H1 (cell line): ENCODE data around the gene TMIGD1. TPM values are rescaled to one million over a fixed set of nuclear protein-coding genes. Genes with fewer than 3 reads are reported as not detected.

ENCODE experiments used
- CHD7 ChIP-seq: fragments of 300-600 bp; sonication (generic); IDR thresholded peaks from 2 replicates; pipeline ENCODE4 v1.7.1; 2012; ENCODE audit warnings: low read length, moderate library complexity, mild to moderate bottlenecking, inconsistent platforms; ENCODE audit not compliant: insufficient replicate concordance
- polyA plus RNA-seq, 7 experiments: library from polyadenylated mRNA; depleted of rRNA in 3 of 7; stranded (reverse) in 5 of 7; unstranded in 2 of 7; fragments of >200 nt in 5 of 7; fragments of 200-250 nt in 2 of 7; gene quantifications; 1 replicate in 5 of 7; 2 replicates in 1 of 7; 4 replicates in 1 of 7; pipeline versions ENCODE4 v1.2.1 to v1.2.3, GENCODE V29; 2011 to 2013; ENCODE audit warnings: missing spikeins in 2 of 7, mixed read lengths in 2 of 7
- total RNA-seq: library from RNA; stranded (reverse); fragmentation: NEBNext Ultra II Directional; extraction: Animal tissue kit (Norgen Biotek cat#: 25700); gene quantifications from 2 replicates; pipeline ENCODE4 v1.2.1, GENCODE V29; 2021

Gene TMIGD1
- total and polyA plus RNA-seq, 2 of the 8 experiments (the other 6 are each of a cell fraction or from before 2014, with no cell fraction given): not detected

DNA sequence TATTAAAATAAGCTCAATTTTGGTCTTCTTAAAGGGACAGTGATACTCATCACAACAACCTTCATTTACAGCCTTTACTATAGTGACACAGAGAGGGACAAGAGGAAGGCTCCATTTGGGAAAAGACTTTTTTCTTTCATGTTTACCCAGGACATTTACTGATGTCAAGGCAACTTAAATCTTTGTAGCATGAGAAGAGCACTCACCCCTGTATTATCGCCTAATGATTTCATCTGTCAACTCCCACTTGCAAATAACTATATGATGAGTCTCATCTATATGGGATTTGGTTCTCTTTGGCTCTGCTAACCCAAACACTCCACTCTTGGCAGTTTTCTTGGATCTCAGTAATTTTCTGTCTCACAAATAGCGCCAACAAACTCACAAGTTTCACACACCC lies 66.2 kb downstream of the TMIGD1 start (continued):
- TF ChIP-seq CHD7: no peak
- TF ChIP-seq, all 59 proteins: peak for 0
